Calu3 (cell line): ENCODE data around the gene CLEC12A. TPM values are rescaled to one million over a fixed set of nuclear protein-coding genes. Genes with fewer than 3 reads are reported as not detected.
A peak's percentile ranks its signal among the peaks of the same experiment; 100 is the strongest.
"Not testable (repeated sequence)": the region's sequence is repeated elsewhere in the genome, so short reads cannot be mapped to it uniquely, and the experiment has no call there.

Source experiments
- BruUV-seq: library from RNA; stranded (reverse); fragments of 400-500 nt; replicated peaks from 2 replicates; lab custom pipeline; 2021; lab: Mats Ljungman, UMichigan
- CTCF ChIA-PET: fragments of 300-600 bp; sonication (Branson Sonifier 250); formaldehyde crosslinking; loops from one replicate; lab custom pipeline; 2022; ENCODE audit warnings: antibody characterized with exemption; lab: Charles Lee
- DNase-seq: peaks from one replicate; pipeline ENCODE4 v3.0.0; 2022
- H3K27ac Mint-ChIP-seq: one replicate; pipeline ENCODE4 v1.8.0; 2022; ENCODE audit warnings: mixed read lengths; ENCODE audit not compliant: unreplicated experiment
- H3K27me3 Mint-ChIP-seq: one replicate; pipeline ENCODE4 v1.8.0; 2022; ENCODE audit warnings: mixed read lengths; ENCODE audit not compliant: unreplicated experiment
- H3K36me3 Mint-ChIP-seq: one replicate; pipeline ENCODE4 v1.8.0; 2022; ENCODE audit warnings: mild to moderate bottlenecking, moderate library complexity, mixed read lengths; ENCODE audit not compliant: insufficient read depth, unreplicated experiment
- H3K4me1 Mint-ChIP-seq: one replicate; pipeline ENCODE4 v1.8.0; 2022; ENCODE audit warnings: mild to moderate bottlenecking, low read depth, mixed read lengths; ENCODE audit not compliant: unreplicated experiment
- H3K4me3 Mint-ChIP-seq: one replicate; pipeline ENCODE4 v1.8.0; 2022; ENCODE audit warnings: mild to moderate bottlenecking, low read depth, moderate library complexity, mixed read lengths; ENCODE audit not compliant: unreplicated experiment
- H3K9me3 Mint-ChIP-seq: one replicate; pipeline ENCODE4 v1.8.0; 2022; ENCODE audit warnings: low read depth, mixed read lengths; ENCODE audit not compliant: unreplicated experiment
- intact Hi-C: fragments of 100-400 bp; cut with micrococcal nuclease; formaldehyde crosslinking; loops from one replicate; pipeline ENCODE4 v1.10.0; 2022; ENCODE audit not compliant: unreplicated experiment
- total RNA-seq: library from RNA; stranded (reverse); gene quantifications from 2 replicates; pipeline ENCODE4 v1.2.3, GENCODE V29; 2022
- TF ChIP-seq, protein P1 (sequence below): fragments of 200-600 bp; IDR thresholded peaks from one replicate; pipeline ENCODE4 v1.8.0; 2022; ENCODE audit warnings: antibody characterized with exemption; ENCODE audit not compliant: unreplicated experiment

The CLEC12A gene
- total RNA-seq, 1 experiment from 2014 or later = not detected

DNA sequence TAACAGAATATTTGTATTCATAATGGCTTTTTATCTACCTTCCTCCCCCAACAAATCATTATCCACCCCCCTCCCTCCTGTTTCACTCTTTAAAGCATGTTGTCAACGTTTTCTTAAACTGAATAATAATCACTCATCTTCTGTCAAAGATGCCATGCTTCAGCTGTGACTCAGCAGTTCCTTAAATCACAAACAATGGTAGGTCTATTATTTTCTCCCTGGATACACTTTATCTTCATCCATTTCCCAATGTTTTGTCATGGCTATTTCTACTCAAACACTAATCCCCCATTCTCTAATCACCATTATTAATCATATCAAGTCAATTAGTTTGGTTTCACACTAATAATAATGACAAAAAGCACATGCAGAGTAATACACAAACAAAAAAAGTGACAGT, 45.7 kb downstream of the CLEC12A start:
- BruUV-seq = no TSS peak
- peak overlapping the region; percentile 8 for H3K27ac Mint-ChIP-seq
- H3K36me3 Mint-ChIP-seq = no peaks in the 10 kb centered on the region
- CTCF ChIA-PET = interaction anchor here (1.0 kb wide), 1 partner anchor 266 kb away, joined by 10 read pairs; no protein-coding TSS in a partner anchor
- H3K9me3 Mint-ChIP-seq = no peaks in the 10 kb centered on the region
- TF ChIP-seq, protein P1, sequence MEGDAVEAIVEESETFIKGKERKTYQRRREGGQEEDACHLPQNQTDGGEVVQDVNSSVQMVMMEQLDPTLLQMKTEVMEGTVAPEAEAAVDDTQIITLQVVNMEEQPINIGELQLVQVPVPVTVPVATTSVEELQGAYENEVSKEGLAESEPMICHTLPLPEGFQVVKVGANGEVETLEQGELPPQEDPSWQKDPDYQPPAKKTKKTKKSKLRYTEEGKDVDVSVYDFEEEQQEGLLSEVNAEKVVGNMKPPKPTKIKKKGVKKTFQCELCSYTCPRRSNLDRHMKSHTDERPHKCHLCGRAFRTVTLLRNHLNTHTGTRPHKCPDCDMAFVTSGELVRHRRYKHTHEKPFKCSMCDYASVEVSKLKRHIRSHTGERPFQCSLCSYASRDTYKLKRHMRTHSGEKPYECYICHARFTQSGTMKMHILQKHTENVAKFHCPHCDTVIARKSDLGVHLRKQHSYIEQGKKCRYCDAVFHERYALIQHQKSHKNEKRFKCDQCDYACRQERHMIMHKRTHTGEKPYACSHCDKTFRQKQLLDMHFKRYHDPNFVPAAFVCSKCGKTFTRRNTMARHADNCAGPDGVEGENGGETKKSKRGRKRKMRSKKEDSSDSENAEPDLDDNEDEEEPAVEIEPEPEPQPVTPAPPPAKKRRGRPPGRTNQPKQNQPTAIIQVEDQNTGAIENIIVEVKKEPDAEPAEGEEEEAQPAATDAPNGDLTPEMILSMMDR = no peak
- H3K4me3 Mint-ChIP-seq = no peak overlapping the region
- no peaks in the 10 kb centered on the region for H3K27me3 Mint-ChIP-seq
- intact Hi-C loops = loop anchor here (10.0 kb wide), 1 partner anchor 272 kb away; no protein-coding TSS in a partner anchor
- no peak for DNase-seq
- H3K4me1 Mint-ChIP-seq = peaks cover 20% of the 10 kb centered on the region

DNA sequence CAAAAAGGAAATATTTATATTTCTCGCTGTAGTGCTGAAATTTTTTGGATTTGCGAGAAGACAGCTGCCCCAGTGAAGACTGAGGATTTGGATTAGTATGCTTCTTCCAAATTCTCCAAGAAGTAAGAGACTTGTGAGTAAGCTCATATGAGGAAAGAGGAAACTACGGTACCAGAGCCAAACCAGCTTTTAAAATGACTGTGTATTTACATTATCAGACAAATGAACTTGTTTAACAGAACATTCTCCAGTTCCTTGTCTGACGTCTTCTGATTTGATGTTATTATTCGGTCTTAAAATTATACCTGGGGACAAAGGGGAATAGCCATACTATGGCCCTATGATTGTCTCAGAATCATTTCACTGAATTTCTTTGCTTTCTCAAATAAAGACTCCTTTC, 47.2 kb downstream of the CLEC12A start:
- intact Hi-C loops = loop anchor here (10.0 kb wide), 1 partner anchor 274 kb away; no protein-coding TSS in a partner anchor
- CTCF ChIA-PET = interaction anchor here (2.0 kb wide), 1 partner anchor 8 kb away, joined by 5 read pairs; no protein-coding TSS in a partner anchor
- no peaks in the 10 kb centered on the region for H3K36me3 Mint-ChIP-seq
- H3K4me3 Mint-ChIP-seq = no peak overlapping the region
- peaks cover 11% of the 10 kb centered on the region for H3K4me1 Mint-ChIP-seq
- TF ChIP-seq, protein P1 = no peak
- no peak overlapping the region for H3K27ac Mint-ChIP-seq
- BruUV-seq = no TSS peak
- DNase-seq = no peak
- no peaks in the 10 kb centered on the region for H3K9me3 Mint-ChIP-seq
- H3K27me3 Mint-ChIP-seq = no peaks in the 10 kb centered on the region

DNA sequence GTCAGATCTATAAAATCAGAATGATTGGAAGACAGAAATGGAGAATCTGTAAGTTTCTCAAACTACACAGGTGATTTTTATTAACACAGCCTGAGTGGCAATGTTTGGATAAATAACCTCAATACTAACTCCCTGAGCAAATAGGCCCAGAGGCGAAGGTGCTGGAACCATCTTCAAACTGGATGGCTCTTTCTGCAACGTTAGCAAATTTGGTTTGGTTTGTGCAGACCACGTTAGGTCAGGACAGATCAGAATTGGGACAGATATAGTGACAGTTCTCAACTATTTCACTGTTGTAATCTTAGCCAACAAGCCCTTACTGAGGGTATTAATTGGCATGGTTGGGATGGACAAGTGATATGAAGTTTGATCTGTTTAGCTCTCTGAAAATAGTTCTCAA, 50.1 kb downstream of the CLEC12A start:
- peaks cover 11% of the 10 kb centered on the region for H3K4me1 Mint-ChIP-seq
- no peaks in the 10 kb centered on the region for H3K27me3 Mint-ChIP-seq
- no peak overlapping the region for H3K4me3 Mint-ChIP-seq
- no peaks in the 10 kb centered on the region for H3K36me3 Mint-ChIP-seq
- TF ChIP-seq, protein P1 = no peak
- intact Hi-C loops = no loop called here
- H3K27ac Mint-ChIP-seq = no peak overlapping the region
- no peak for DNase-seq
- no peaks in the 10 kb centered on the region for H3K9me3 Mint-ChIP-seq
- CTCF ChIA-PET = no interaction called here
- no TSS peak for BruUV-seq

DNA sequence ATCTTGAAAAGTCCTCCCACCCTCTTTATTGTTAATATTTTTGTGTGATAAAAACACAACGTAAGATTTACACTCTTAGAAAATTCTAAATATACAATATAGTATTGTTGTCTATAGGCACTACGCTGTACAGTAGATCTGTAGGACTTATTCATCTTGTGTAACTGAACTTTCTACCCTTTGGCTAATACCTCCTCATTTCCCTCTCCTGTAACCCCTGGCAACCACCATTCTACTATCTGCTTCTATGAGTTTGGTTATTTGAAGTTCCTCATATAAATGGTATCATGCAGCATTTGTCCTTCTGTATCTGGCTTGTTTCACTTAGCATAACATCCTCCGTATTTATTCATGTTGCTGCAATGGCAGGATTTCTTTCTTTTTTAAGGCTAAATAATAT, 54.0 kb downstream of the CLEC12A start:
- TF ChIP-seq, protein P1 = no peak
- no peaks in the 10 kb centered on the region for H3K27me3 Mint-ChIP-seq
- CTCF ChIA-PET = no interaction called here

DNA sequence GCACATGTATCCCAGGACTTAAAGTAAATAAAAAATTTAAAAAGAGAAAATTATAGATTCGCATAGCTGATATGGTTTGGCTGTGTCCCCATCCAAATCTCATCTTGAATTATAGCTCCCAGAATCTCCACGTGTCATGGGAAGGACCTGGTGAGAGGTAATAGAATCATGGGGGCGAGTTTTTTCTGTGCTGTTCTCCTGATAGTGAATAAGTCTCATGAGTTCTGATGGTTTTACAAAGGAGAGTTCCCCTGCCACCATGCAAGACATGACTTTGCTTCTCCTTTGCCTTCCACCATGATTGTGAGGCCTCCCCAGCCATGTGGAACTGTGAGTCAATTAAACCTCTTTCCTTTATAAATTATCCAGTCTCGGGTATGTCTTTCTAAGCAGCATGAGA, 55.5 kb downstream of the CLEC12A start:
- H3K27ac Mint-ChIP-seq, H3K4me3 Mint-ChIP-seq, H3K36me3 Mint-ChIP-seq, BruUV-seq, H3K4me1 Mint-ChIP-seq, H3K9me3 Mint-ChIP-seq, H3K27me3 Mint-ChIP-seq, DNase-seq, intact Hi-C loops, CTCF ChIA-PET: not testable (repeated sequence)

More for the DNA sequence above, 54.0 kb downstream of the CLEC12A start:
- no peaks in the 10 kb centered on the region for H3K9me3 Mint-ChIP-seq
- no peak for DNase-seq
- H3K4me1 Mint-ChIP-seq = peaks cover 9% of the 10 kb centered on the region
- no peaks in the 10 kb centered on the region for H3K36me3 Mint-ChIP-seq
- no peak overlapping the region for H3K27ac Mint-ChIP-seq
- intact Hi-C loops = no loop called here
- BruUV-seq = no TSS peak
- no peak overlapping the region for H3K4me3 Mint-ChIP-seq
